GM19351 (cell line): Measurements from ENCODE around the gene ANKRD11.
"Not testable (repeated sequence)": the region's sequence is repeated elsewhere in the genome, so short reads cannot be mapped to it uniquely, and the experiment has no call there.

Experiments used
- ATAC-seq: cut with Tn5 transposase; IDR thresholded peaks from one replicate; pipeline ENCODE4 v1.9.1; 2021; ENCODE audit warnings: mild to moderate bottlenecking, moderate library complexity; ENCODE audit not compliant: unreplicated experiment

ANKRD11 gene

DNA sequence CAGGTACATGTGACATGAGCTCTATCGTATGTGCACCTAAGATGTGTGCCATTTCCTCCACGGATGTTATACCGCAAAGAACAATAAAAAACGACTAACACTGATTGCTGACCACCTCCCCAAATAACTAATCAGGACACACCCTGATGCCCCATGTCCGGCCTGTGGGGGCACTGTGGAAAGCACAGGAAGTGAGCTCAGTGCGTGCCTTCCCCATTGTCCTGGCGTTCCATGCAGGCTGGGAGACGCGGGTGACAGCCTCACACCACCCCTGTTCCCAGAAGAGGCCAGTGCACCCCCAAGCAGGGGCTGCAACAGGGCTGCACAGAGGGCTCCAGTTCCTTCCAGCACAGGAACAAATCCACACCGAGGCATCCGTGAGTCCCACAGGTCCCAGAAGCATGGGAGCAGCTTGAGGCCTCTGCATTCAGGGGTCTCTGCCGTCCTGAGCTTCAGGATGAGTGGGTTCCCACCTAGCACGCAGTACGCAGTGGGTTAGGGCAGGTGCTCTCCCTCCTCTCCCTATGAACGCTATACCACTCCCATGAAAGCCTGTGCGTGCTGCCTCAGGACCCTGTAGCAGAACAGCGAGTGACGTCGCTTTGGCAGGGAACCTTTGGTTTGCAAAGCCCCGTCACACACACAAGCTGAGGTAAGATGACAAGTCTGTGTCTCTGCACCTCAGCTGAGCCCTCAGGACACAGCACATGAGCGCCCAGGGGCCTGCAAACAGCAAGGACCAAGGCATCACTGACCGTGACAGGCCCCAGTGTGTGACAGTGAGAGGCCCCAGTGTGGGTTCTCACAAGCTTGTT is 155.2 kb downstream of the ANKRD11 start:
- ATAC-seq: no peak

DNA sequence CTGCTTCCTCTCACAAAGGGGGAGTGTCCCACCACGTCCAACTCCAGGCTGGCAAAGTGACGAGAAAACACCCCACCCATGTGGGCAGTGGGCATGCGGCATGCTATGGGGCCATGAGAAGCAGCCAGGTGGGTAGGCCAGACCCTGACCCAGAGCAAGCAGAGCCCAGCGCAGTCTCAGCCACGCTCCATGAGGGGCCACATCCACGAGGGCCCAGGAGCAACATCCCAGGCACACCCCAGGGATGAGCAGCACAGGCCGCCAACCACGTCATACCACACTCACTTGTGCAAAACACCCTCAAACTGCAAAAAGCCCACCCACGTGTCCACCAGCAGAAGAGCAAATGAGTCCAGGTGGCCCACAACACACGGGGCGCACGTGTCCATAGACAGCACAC is 155.9 kb downstream of the ANKRD11 start:
- ATAC-seq: no peak

DNA sequence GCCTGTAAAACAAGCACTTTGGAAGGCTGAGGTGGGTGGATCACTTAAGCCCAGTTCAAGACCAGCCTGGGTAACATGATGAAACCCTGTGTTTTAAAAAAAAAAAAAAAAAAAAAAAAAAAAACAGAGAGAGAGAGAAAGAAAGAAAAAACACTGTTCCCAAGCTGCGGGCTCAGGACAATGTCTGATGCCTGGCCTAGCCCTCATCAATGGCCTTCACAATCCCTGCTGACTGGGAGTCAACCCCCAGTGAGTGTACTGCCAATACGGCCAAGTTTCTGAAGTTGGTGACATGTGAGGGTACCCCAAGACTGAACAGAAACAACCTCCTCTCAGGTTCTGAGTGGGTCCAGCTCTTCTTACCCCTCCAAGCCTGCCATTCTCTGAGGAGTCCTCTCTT is 156.3 kb downstream of the ANKRD11 start:
- ATAC-seq: no peak

DNA sequence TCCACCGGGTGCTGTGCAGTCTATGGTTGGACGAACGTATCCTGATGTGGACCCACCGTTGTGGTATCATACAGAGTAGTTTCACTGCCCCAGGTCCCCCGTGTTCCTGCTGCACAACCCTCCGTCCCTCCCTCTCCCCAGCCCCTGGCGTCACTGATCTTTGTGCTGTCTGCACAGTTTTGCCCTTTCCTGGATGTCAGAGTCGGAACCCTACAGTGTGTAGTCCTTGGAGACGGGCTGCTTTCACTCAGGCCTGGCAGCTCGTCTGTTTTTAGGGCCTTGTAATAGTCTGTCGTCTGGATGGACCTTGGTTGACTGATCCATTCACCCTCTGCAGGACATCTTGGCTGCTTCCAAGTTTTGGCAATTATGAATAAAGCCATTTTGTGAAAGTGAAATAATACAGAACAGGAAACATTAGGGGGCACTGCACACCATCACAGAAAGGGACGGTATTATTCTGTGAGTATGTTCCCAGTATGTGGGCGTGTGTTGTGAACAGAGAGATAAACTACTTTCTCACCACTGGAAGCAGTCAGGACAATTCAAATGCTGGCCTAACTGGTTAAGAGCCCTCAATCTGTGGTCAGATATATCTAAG is 156.9 kb downstream of the ANKRD11 start:
- ATAC-seq: not testable (repeated sequence)

DNA sequence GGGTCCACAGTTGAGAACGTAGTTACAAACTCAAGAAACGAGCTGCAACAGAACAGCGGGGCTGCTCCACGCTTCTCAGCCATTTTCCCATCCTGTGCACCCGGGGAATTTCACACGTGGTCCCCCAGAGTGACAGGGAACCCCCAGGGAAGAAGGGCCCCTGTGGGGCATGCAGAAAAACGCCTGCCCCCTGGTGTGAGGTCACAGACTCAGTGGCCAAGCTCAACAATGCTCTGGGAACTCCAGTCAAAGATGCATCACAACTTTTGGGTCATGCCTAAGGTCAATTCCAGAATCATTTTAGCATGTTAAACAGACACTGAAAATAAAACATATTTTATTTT is 157.5 kb downstream of the ANKRD11 start:
- no peak for ATAC-seq

DNA sequence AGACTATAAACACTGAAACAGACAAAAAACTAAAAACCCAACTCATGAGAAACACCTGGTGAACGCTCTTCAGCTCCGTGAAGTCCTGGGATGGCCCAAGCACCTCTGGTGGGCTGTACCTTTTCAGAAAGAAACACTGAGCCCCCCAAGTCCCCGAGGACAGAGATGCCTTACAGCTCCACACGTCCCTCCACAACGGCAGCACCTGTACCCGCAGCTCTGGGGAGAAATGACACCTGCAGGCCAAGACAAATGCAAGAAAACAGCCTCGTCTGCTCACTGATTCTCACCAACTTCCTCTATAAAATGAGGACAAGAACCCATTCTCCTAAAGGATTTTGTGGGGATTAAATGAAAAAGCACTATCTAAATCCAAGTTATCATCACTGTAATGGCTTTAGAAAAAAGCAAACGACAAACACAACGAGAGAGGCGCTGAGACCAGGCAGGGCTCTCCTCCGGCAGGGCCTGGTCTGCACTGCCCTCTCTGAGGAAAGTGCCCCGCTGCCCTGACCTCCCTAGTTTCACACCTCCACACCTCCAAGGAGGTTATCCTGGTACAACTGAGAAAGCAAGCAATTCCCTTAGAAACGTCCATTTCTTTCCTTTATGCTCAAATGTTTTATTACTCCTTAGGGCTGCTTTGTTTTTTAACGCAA is 158.0 kb downstream of the ANKRD11 start:
- no peak for ATAC-seq

DNA sequence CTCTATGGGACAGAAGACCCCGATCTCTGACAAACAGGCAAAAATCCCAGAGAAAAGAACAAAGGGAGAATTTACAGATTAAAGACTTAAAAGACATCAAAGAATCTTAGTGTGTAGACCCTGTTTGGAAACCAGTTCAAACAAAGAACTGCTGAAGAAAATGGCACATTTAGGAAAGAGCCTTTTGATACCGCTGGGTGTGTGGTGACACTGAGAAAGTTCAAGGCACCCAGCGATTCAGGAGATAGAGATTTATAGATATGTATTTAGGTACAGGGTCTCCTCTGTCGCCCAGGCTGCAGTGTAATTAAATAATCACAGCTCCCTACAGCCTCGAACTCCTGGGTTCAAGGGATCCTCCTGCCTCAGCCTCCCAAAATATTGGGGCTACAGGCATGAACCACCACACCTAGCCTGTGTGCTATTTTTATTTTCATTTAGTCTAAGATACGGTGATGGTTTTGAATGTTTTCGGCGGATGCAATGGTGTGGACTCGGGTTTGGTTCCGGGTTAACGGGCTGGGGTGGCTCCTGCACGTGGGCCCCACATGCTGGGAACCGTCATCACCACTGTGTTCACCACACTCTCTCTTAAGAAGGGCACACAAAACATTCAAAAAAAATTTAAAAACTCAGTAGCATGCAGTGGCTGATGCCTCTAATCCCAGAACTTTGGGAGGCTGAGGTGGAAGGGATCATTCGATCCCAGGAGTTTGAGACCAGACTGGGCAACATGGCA is 158.8 kb downstream of the ANKRD11 start:
- ATAC-seq: no peak

DNA sequence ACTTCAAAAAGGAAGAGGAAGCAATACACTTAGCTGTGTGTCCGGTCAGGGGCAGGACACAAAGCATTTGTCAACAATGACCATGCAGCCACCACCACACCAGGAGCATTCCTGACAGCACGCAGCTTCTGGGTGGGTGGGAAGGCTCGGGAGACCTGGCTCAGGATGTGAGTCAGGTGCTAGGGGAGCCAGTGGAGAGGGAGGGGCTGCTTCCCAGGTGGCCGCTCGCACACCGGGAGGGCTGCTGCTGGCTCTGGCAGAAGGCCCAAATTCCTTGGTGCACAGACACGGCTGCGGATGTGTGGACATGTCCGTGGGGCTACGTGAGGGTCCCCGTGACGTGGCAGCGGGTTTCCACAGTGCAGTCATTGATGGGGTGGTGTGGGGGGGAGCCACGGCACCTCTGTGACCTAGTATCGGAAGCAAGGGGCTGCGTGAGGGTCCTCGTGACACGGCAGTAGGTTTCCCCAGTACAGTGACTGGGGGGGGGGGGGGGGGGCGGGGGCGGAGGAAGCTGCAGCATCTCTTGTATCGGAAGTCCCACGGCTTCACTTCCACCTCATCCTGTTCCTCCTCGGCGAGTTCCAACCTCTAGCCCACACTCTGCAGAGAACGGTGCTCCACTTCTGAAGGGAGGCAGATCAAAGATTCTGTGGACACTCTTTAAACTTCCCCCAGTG is 160.0 kb downstream of the ANKRD11 start:
- no peak for ATAC-seq

DNA sequence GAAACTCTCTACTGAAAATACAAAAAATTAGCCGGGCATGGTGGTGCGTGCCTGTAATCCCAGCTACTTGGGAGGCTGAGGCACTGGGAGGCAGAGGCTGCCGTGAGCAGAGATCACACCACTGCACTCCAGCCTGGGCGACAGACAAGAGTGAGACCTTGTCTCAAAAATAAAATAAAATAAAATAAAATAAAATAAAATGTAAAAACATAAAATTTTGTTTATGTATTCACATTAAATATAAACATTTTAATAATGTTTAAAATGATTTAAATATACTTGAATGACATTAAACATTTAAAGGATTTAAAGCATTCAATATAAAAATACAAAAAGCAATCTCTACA is 160.6 kb downstream of the ANKRD11 start:
- not testable (repeated sequence) for ATAC-seq

DNA sequence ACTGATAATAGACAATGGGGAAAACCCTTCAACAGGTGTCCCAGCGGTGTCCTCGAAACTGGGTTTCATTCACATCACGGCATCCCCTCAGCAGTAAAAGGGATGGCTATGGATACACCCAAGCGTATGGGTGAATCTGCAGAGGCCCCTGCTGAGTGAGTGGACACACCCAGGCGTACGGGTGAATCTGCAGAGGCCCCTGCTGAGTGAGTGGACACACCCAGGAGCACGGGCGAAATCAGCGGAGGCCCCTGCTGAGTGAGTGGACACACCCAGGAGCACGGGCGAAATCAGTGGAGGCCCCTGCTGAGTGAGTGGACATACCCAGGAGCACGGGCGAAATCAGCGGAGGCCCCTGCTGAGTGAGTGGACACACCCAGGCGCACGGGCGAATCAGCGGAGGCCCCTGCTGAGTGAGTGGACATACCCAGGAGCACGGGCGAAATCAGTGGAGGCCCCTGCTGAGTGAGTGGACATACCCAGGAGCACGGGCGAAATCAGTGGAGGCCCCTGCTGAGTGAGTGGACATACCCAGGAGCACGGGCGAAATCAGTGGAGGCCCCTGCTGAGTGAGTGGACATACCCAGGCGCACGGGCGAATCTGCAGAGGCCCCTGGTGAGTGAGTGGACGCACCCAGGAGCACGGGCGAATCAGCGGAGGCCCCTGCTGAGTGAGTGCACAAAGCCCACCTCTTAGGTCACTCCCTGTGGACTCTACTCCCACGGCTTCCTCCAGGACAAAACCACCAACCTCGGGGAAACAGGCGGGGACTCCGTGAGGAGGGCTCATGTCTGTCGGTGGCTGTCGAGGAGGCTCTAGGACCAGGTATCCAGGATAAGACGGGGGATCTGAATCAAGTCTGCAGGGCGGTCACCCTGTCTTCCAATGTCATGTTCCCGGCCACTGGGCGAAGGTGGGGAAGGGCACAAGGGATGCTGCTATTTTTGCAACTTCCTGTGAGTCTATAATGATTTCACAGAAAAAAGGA is 161.7 kb downstream of the ANKRD11 start:
- not testable (repeated sequence) for ATAC-seq

DNA sequence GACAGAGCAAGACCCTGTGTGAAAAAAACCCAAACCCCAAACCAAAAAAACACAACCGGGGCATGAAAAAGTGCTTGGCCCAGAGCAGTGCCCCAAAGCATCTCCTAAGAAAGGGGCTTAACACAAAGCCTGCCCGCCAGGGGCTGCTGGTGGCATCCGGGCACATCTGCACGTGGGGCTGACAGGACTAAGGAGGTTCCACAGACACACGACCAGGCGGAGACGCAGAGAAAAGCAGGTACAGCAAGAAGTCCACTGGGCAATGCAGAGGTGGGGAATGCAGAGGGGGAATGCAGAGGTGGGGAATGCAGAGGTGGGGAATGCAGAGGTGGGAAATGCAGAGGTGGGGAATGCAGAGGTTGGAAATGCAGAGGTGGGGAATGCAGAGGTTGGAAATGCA is 163.6 kb downstream of the ANKRD11 start:
- no peak for ATAC-seq

DNA sequence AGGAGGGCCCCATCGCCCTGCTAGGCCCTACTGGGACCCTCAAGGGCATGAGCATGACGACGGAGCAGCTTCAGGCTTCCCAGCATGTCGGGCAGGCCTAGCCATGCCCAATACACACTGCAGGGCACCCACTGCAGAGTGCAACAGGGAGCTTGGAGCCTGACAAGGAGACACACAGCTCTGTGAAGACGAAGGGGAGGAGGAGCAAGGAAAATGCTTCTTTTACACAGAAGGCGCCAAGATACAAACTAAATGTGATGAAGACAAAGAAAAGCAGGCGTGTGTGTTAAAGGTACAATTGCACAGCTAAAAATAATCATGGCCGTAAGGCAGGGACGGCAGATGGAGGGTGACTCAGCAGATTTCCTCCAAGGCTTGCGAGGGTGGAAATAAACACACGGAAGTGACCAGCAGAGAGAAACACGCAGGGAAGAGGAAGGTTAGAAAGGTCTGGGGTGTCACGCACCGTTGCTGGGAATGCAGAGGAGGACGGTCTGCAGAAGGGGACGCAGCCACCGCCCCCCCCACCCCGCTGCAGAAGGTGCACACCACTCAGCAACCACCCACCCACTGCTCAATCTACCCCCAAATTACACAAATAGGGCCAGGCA is 164.4 kb downstream of the ANKRD11 start:
- no peak for ATAC-seq

DNA sequence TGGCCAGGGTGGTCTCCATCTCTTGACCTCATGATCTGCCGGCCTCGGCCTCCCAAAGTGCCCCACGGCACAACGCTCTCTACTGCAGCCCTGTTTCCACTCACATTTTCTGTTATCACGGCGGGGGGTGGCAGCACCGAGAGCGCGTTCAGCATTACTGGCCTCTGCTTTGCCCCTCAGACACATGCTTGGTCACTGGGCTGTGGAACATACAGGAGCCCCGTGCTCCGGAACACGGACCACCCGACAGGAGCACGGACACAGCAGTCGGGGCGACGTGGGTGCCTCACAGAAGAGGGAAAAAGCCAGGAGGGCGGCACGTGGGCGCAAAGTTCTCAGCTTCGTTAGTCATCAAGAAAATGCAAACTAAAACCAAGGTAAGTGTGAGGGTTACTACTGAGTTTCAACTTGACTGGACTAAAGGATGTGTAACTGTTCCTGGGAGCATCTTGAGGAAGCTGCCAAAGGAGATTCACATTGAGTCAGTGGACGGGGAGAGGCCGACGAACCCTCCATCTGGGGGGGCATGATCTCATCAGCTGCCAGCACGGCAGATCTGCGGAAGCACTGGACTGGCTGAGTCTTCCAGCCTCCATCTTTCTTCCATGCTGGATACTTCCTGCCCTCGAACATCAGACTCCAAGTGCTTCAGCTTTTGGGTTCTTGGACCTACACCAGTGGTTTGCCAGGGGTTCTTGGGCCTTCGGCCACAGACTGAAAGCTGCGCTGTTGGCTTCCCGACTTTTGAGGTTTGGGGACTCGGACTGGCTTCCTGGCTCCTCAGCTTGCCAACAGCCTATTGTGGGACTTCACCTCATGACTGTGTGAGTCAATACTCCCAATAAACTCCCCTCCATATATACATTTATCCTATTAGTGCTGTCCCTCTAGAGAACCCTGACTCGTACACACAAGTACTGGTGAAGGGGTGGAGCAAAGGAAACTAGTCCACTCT is 166.0 kb downstream of the ANKRD11 start:
- ATAC-seq: no peak

DNA sequence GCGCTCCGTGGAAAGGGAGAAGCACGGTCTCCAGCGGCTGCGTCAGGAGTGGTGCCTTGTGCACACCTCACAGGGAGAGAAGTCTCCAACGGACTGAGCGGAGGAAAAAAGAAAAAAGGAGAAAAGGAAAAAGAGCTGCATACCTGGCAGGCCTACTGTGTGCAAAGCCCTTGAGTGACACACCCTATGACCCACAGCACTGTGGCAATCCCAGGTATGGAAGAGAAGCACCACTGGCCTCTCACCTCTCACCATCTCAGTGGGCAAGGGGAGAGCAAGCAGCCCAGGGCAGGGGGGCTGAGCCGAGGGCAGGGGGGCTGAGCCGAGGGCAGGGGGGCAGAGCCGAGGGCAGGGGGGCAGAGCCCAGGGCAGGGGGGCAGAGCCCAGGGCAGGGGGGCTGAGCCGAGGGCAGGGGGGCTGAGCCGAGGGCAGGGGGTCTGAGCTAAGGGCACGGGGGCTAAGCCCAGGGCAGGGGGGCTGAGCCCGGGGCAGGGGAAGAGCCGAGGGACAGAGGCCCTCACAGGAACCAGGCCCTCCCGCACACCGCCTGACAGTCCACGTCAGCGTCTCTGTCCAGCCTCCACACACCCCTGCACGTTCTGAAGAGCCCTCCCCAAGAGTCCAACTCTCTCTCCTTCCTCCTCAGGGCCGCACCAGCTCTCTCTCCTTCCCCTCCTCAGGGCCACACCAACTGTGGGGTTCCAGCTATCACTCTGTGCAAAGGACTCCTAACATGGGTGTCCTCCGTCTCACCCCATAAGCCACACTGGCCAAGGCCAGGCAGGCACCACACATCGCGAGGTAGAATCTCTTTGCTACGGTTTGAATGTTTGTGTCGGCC is 167.0 kb downstream of the ANKRD11 start:
- no peak for ATAC-seq

DNA sequence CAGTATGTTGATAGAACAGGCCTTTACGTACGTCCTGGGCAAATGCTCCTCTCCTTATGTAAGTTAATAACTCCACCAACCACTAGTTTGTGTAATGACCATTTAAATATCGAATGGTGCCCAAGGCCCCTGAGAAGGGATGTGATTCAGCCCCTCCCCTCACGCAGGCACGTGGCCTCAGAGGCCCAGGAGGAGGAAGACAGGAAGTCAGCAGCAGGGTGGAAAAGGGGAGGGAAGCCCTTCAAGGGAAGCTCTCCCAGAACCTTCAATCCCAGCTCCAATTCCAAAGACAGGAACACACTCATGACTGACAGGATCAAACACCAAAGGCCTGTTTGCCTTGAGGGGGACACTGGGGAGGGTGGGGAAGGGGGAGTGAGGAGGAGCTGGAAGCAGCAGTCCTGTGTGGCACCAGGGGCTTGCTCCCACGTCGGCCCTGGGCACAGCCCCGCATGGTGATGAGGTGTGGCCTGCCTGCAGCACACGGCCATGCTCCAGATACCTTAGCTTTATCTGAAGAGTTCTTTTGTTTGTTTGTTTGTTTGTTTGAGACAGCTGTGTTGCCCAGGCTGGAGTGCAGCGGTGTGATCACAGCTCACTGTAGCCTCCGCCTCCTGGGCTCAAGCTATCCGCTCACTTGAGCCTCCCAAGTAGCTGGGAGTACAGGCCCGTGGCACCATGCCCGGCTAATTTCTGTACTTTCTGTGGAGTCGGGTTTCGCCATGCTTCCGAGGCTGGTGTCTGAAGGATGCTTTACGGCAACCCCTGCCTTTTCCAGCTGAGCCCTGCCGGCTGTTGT is 167.8 kb downstream of the ANKRD11 start:
- no peak for ATAC-seq

DNA sequence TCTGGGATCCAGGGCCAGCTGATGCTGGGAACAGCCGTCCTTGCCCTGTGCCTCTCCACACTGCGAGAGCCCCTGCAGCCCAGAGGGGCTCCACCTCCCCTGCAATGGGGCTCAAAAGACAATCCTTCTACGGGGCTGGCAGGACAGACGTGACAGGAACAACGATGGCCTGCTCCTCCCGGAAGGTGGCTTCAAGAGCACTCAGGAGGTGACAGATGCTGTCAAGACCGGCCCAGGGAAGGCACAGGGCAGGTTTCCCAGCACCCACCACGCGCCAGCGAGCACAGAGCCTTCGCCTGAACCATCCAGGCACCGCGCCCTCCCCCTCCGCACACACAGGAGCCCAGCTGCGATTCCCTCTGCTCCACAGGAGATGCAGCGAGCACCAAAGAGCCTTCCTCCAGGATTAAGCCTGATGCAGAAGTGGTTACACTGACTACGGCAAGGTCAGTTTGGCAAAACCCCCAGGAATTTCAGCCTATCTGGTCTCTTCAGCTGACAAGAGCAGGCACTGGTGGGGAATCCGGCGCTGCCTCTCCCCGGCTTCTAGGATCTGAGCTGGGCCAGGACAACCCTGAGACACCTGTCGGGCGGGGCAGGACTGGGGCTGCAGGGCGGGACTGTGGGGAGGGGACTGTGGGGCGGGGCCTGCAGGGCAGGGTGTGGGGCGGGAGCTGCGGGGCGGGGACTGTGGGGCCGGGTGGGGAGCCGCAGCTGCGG is 169.4 kb downstream of the ANKRD11 start:
- no peak for ATAC-seq
